HepG2 (cell line): ENCODE data around the gene SERINC2. TPM values are rescaled to one million over a fixed set of nuclear protein-coding genes. Genes with fewer than 3 reads are reported as not detected.

ENCODE experiments used
- ATAC-seq: fragments of 200-7000 bp; cut with Tn5 transposase; 3 replicates; pipeline ENCODE4 v1.9.1; 2020; ENCODE audit warnings: mild to moderate bottlenecking, moderate library complexity
- BruUV-seq: library from RNA; stranded (reverse); fragments of 400-500 nt; replicated peaks from 2 replicates; lab custom pipeline; 2021; lab: Mats Ljungman, UMichigan
- CTCF ChIA-PET: fragments of 300-600 bp; formaldehyde crosslinking; extraction: SDS; loops from one replicate; lab custom pipeline; 2021; ENCODE audit warnings: low total read pairs, inconsistent platforms, low intra/inter-chr PET ratio; lab: Yijun Ruan, JAX
- POLR2A ChIA-PET: fragments of 350-600 bp; sonication (Branson Sonifier 250); formaldehyde crosslinking; loops from one replicate; lab custom pipeline; 2020; ENCODE audit warnings: antibody characterized with exemption, inconsistent platforms; lab: Yijun Ruan, JAX
- DNase-seq: peaks from one replicate; pipeline ENCODE4 v3.0.0-alpha.2; 2015; ENCODE audit warnings: low spot score
- FAIRE-seq: peaks from 3 replicates; lab custom pipeline; 2011; peaks lifted over from hg19 to GRCh38; lab: Jason Lieb, UNC
- H2AFZ ChIP-seq: one replicate; pipeline ENCODE4 v1.6.1; 2011; ENCODE audit warnings: low read length, inconsistent platforms
- H3K27ac ChIP-seq: fragments of 300-600 bp; 3 replicates; pipeline ENCODE4 v1.8.0; 2011; ENCODE audit warnings: mixed run types, mild to moderate bottlenecking, mixed read lengths, low read length, inconsistent platforms; ENCODE audit not compliant: insufficient read depth; ENCODE audit errors: extremely low read length
- H3K27me3 ChIP-seq, 2 experiments: fragments of 200-600 bp in 1 of 2; 2 replicates in 1 of 2; 3 replicates in 1 of 2; pipeline versions ENCODE4 v1.6.0 to v1.8.0; 2011; ENCODE audit warnings: low read length in 2 of 2, mild to moderate bottlenecking in 2 of 2, moderate library complexity in 2 of 2, inconsistent platforms in 1 of 2; ENCODE audit not compliant: insufficient read depth in 2 of 2, control insufficient read depth in 1 of 2
- H3K36me3 ChIP-seq, 2 experiments: fragments of 200-600 bp in 1 of 2; replicated peaks in 1 of 2; 2 replicates in 1 of 2; 3 replicates in 1 of 2; pipeline versions ENCODE4 v1.5.1 to v1.8.0; 2011; ENCODE audit warnings: low read length in 2 of 2, inconsistent platforms in 1 of 2; ENCODE audit not compliant: insufficient read depth in 2 of 2, control insufficient read depth in 1 of 2
- H3K4me1 ChIP-seq: 2 replicates; pipeline ENCODE4 v1.5.1; 2012; ENCODE audit warnings: low read length, inconsistent platforms; ENCODE audit not compliant: insufficient read depth
- H3K4me2 ChIP-seq: 2 replicates; pipeline ENCODE4 v1.6.0; 2011; ENCODE audit warnings: low read depth, low read length, inconsistent platforms
- H3K4me3 ChIP-seq, 3 experiments: fragments of 200-600 bp in 1 of 3; sonication (generic), shearing (Covaris generic) in 1 of 3; replicated peaks in 1 of 3; 2 replicates each; pipeline ENCODE4 v1.5.1; 2011 to 2016; ENCODE audit warnings: low read length in 3 of 3, inconsistent platforms in 2 of 3, low read depth in 2 of 3, mild to moderate bottlenecking in 2 of 3, control low read depth in 1 of 3, mixed read lengths in 1 of 3; ENCODE audit not compliant: insufficient read depth in 1 of 3
- H3K79me2 ChIP-seq: one replicate; pipeline ENCODE4 v1.6.1; 2011; ENCODE audit warnings: low read length, inconsistent platforms; ENCODE audit not compliant: insufficient read depth
- H3K9ac ChIP-seq: 2 replicates; pipeline ENCODE4 v1.6.0; 2011; ENCODE audit warnings: mild to moderate bottlenecking, low read depth, low read length, inconsistent platforms; ENCODE audit not compliant: insufficient read depth
- H3K9me3 ChIP-seq: 2 replicates; pipeline ENCODE4 v1.5.1; 2012; ENCODE audit warnings: mild to moderate bottlenecking, low read length
- H4K20me1 ChIP-seq: 2 replicates; pipeline ENCODE4 v1.6.0; 2011; ENCODE audit warnings: inconsistent platforms, mild to moderate bottlenecking, low read length, moderate library complexity; ENCODE audit not compliant: insufficient read depth
- AGO1 ChIP-seq: fragments of 200-400 bp; formaldehyde crosslinking; IDR thresholded peaks from 2 replicates; pipeline ENCODE4 v1.6.1; 2017; ENCODE audit warnings: mild to moderate bottlenecking, low read depth, low read length, moderate library complexity; ENCODE audit not compliant: poor library complexity, severe bottlenecking
- CBX5 ChIP-seq: sonication (generic); formaldehyde crosslinking; IDR thresholded peaks from 2 replicates; pipeline ENCODE4 v1.4.0; 2020; ENCODE audit warnings: missing genetic modification reagents, borderline replicate concordance
- CCDC6 ChIP-seq: sonication (generic); formaldehyde crosslinking; IDR thresholded peaks from 2 replicates; pipeline ENCODE4 v1.8.1; 2022; ENCODE audit warnings: mild to moderate bottlenecking, missing genetic modification reagents, moderate library complexity
- CHD2 ChIP-seq: IDR thresholded peaks from 2 replicates; pipeline ENCODE4 v1.6.1; 2011; ENCODE audit warnings: low read depth, low read length, improper control_type of control experiment
- DNMT1 ChIP-seq: sonication (generic); formaldehyde crosslinking; IDR thresholded peaks from 2 replicates; pipeline ENCODE4 v1.5.1; 2020; ENCODE audit warnings: mild to moderate bottlenecking, missing genetic modification reagents
- GATAD2A ChIP-seq: IDR thresholded peaks from 2 replicates; pipeline ENCODE4 v1.6.1; 2016
- GTF3A ChIP-seq: sonication (generic); formaldehyde crosslinking; conservative IDR thresholded peaks from 2 replicates; pipeline ENCODE4 v1.4.0; 2020; ENCODE audit warnings: mild to moderate bottlenecking, missing genetic modification reagents
- MAFF ChIP-seq: IDR thresholded peaks from 2 replicates; pipeline ENCODE4 v1.6.1; 2011; ENCODE audit warnings: low read depth, low read length, improper control_type of control experiment
- MXD4 ChIP-seq: IDR thresholded peaks from 2 replicates; pipeline ENCODE4 v1.6.1; 2016; ENCODE audit warnings: mild to moderate bottlenecking, missing biosample characterization, missing genetic modification reagents
- NR2C2 ChIP-seq: sonication (generic); formaldehyde crosslinking; IDR thresholded peaks from 2 replicates; pipeline ENCODE4 v1.4.0; 2020; ENCODE audit warnings: missing genetic modification reagents, mild to moderate bottlenecking, moderate library complexity, borderline replicate concordance
- SOX5 ChIP-seq: IDR thresholded peaks from 2 replicates; pipeline ENCODE4 v1.6.1; 2016; ENCODE audit warnings: borderline replicate concordance
- ZNF546 ChIP-seq: sonication (generic); formaldehyde crosslinking; conservative IDR thresholded peaks from 2 replicates; pipeline ENCODE4 v1.8.1; 2023; ENCODE audit warnings: mild to moderate bottlenecking, missing genetic modification reagents
- ZNF564 ChIP-seq: sonication (generic); formaldehyde crosslinking; IDR thresholded peaks from 2 replicates; pipeline ENCODE4 v1.8.1; 2023; ENCODE audit warnings: mild to moderate bottlenecking, missing genetic modification reagents
- ZNF605 ChIP-seq: sonication (generic); formaldehyde crosslinking; IDR thresholded peaks from 2 replicates; pipeline ENCODE4 v1.8.0; 2022; ENCODE audit warnings: mild to moderate bottlenecking, missing genetic modification reagents
- ZNF782 ChIP-seq: sonication (generic); formaldehyde crosslinking; IDR thresholded peaks from 2 replicates; pipeline ENCODE4 v1.4.0; 2020; ENCODE audit warnings: missing genetic modification reagents, mild to moderate bottlenecking, borderline replicate concordance
- ZZZ3 ChIP-seq: sonication (generic); formaldehyde crosslinking; IDR thresholded peaks from 2 replicates; pipeline ENCODE4 v1.4.0; 2020; ENCODE audit warnings: missing genetic modification reagents, mild to moderate bottlenecking, borderline replicate concordance
- WGBS: methylation state at CpG from one replicate; pipeline ENCODE4 v1.1.6; 2017; ENCODE audit warnings: low lambda C conversion rate; 5-methylcytosine and 5-hydroxymethylcytosine counted together
- in situ Hi-C: cut with HindIII; loops from 2 replicates; pipeline ENCODE4 v1.10.0; 2017; ENCODE audit warnings: low pct_unique_long_range_greater_than_20kb; ENCODE audit not compliant: extremely low pct_ligation_motif_present
- intact Hi-C: fragments of 100-400 bp; cut with micrococcal nuclease; formaldehyde crosslinking; loops from one replicate; pipeline ENCODE4 v1.10.0; 2022; ENCODE audit not compliant: unreplicated experiment
- polyA plus RNA-seq, 8 experiments: library from polyadenylated mRNA; depleted of rRNA in 3 of 8; stranded (reverse) in 7 of 8; unstranded in 1 of 8; fragments of >200 nt; fragmentation: Illumina TruSeq in 4 of 8; extraction: Trizol in 4 of 8; gene quantifications; 2 replicates each; pipeline versions ENCODE4 v1.2.1 to v1.2.3, GENCODE V29; 2011 to 2016; ENCODE audit warnings: low read depth in 4 of 8, missing spikeins in 1 of 8, mixed read lengths in 1 of 8; ENCODE audit not compliant: insufficient read depth in 1 of 8
- total RNA-seq, 5 experiments: library from RNA; depleted of rRNA; stranded (reverse); fragments of >200 nt; fragmentation: Illumina TruSeq; extraction: Trizol; gene quantifications; 2 replicates each; pipeline ENCODE4 v1.2.3, GENCODE V29; 2016; ENCODE audit warnings: low read depth in 1 of 5
- TF ChIP-seq, protein P1 (sequence below): sonication (generic); formaldehyde crosslinking; IDR thresholded peaks from 2 replicates; pipeline ENCODE4 v1.5.1; 2020; ENCODE audit warnings: missing genetic modification reagents, mild to moderate bottlenecking, borderline replicate concordance
- TF ChIP-seq, protein P2 (sequence below): sonication (generic); formaldehyde crosslinking; IDR thresholded peaks from 2 replicates; pipeline ENCODE4 v1.5.1; 2020; ENCODE audit warnings: mild to moderate bottlenecking, missing genetic modification reagents, moderate library complexity

SERINC2 gene
- total and polyA plus RNA-seq, 2 of the 13 experiments (the other 11 are each of a cell fraction or from before 2014, with no cell fraction given) = 4.8 to 126 TPM

GRCh38 chr1:31421371-31422040, 8.5 kb downstream of the SERINC2 start:
- CTCF ChIA-PET = interaction anchor here (1.2 to 4.6 kb wide), 4 partner anchors 27 to 173 kb away, joined by 3 to 95 read pairs (median 18); no protein-coding TSS in a partner anchor
- H3K27me3 ChIP-seq = no peaks in the 10 kb centered on the region
- H3K9me3 ChIP-seq = no peaks in the 10 kb centered on the region
- DNase-seq (no peak), ATAC-seq (peak; percentile 54), FAIRE-seq (peak; percentile 49)
- no TSS peak for BruUV-seq
- intact Hi-C loops (loop anchor here (1.0 to 2.0 kb wide), 2 partner anchors 27 to 127 kb away; no protein-coding TSS in a partner anchor), in situ Hi-C loops (loop anchor here (10.0 kb wide), 1 partner anchor 237 kb away; no protein-coding TSS in a partner anchor)
- H2AFZ ChIP-seq = no peak overlapping the region
- peaks cover 13% of the 10 kb centered on the region for H3K79me2 ChIP-seq
- peak overlapping the region; percentile 5; the same call in 1 of the 2 replicates for H3K4me2 ChIP-seq
- H3K36me3 ChIP-seq = peaks cover 2 to 7% of the 10 kb centered on the region in 2 experiments; a peak in 4 of 5 replicates
- H3K27ac ChIP-seq = peak overlapping the region; percentile 24
- H3K4me1 ChIP-seq = peaks cover 84% of the 10 kb centered on the region
- POLR2A ChIA-PET = interaction anchor here (0.7 to 1.9 kb wide), 5 partner anchors 21 to 1504 kb away, joined by 4 to 9 read pairs (median 7); no protein-coding TSS in a partner anchor
- H4K20me1 ChIP-seq = peaks cover 4% of the 10 kb centered on the region; the same call in 1 of the 2 replicates
- no peak overlapping the region for H3K4me3 ChIP-seq
- WGBS = 65% methylated on average over 8 of the region's 9 CpGs
- 0 out of 2 replicates have a peak overlapping the region, but pooled peaks have one; percentile 25 for H3K9ac ChIP-seq
- no peak for TF ChIP-seq SOX5
- TF ChIP-seq GTF3A (CRISPR knock-in tag) = no peak
- TF ChIP-seq GATAD2A (CRISPR knock-in tag) = 0 out of 2 replicates have a peak, but pooled peaks have one; percentile 14
- TF ChIP-seq ZNF546 (CRISPR knock-in tag) = no peak
- TF ChIP-seq, protein P1, sequence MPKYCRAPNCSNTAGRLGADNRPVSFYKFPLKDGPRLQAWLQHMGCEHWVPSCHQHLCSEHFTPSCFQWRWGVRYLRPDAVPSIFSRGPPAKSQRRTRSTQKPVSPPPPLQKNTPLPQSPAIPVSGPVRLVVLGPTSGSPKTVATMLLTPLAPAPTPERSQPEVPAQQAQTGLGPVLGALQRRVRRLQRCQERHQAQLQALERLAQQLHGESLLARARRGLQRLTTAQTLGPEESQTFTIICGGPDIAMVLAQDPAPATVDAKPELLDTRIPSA = no peak
- TF ChIP-seq, protein P2, sequence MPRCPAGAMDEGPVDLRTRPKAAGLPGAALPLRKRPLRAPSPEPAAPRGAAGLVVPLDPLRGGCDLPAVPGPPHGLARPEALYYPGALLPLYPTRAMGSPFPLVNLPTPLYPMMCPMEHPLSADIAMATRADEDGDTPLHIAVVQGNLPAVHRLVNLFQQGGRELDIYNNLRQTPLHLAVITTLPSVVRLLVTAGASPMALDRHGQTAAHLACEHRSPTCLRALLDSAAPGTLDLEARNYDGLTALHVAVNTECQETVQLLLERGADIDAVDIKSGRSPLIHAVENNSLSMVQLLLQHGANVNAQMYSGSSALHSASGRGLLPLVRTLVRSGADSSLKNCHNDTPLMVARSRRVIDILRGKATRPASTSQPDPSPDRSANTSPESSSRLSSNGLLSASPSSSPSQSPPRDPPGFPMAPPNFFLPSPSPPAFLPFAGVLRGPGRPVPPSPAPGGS (CRISPR knock-in tag) = no peak
- no peak for TF ChIP-seq ZNF605 (CRISPR knock-in tag)
- no peak for TF ChIP-seq MXD4
- TF ChIP-seq ZNF782 (CRISPR knock-in tag) = no peak
- no peak for TF ChIP-seq ZZZ3 (CRISPR knock-in tag)
- no peak for TF ChIP-seq AGO1
- no peak for TF ChIP-seq CBX5
- no peak for TF ChIP-seq NR2C2 (CRISPR knock-in tag)
- TF ChIP-seq CHD2 = no peak
- TF ChIP-seq ZNF564 (CRISPR knock-in tag) = no peak
- no peak for TF ChIP-seq DNMT1
- TF ChIP-seq CCDC6 (CRISPR knock-in tag) = no peak
- TF ChIP-seq MAFF = no peak
